ENCODE measurements around the gene LPP.

Gene LPP

DNA sequence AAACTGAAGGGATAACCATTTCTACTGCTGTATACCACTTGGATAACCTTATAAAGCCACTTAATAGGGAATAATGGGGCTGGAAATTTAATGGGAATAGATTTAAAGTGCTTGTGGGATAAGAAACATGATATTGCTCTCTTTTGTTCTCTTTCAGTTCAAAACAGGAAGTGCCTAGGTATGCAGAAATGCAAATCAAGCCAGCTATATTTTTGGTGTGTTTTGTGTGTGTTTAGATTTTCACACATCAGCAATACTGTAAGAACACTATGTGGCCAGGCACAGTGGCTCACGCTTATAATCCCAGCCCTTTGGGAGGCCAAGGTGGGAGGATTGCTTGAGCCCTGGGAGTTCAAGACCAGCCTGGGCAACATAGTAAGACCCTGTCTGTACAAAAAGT lies 575.5 kb downstream of the LPP start:
- Histone ChIP-seq H3K36me3 (replicated peaks; ENCODE audit: insufficient read depth, low read length) (no peaks in the 10 kb centered on the region), H3K9ac (ENCODE audit: low read length) (no peak overlapping the region), H3K9me3 (replicated peaks; ENCODE audit: insufficient read depth, low read length) (no peaks in the 10 kb centered on the region), H3K27ac (ENCODE audit: low read length) (no peak overlapping the region; the same call in 1 of the 2 replicates), H3K4me2 (ENCODE audit: low read depth, low read length) (peak overlapping the region; percentile 20), H3K4me1 (ENCODE audit: low read length) (peaks cover 21% of the 10 kb centered on the region), H3K27me3 (replicated peaks; ENCODE audit: insufficient read depth, low read length) (no peaks in the 10 kb centered on the region), H2AFZ (ENCODE audit: low read length) (no peak overlapping the region), H3K79me2 (ENCODE audit: low read length) (no peaks in the 10 kb centered on the region), H3K4me3 (ENCODE audit: low read length) (no peak overlapping the region), H3F3A (ENCODE audit: insufficient read depth, low read length) (no peaks in the 10 kb centered on the region), H4K20me1 (ENCODE audit: insufficient read depth, low read length) (no peaks in the 10 kb centered on the region), H3K9me2 (replicated peaks; ENCODE audit: insufficient read depth, low read length) (no peaks in the 10 kb centered on the region)
- TF ChIP-seq EZH2phosphoT487 (IDR thresholded peaks at IDR 0.05; ENCODE audit: low read length) (no peak), CTCF (IDR thresholded peaks at IDR 0.05; ENCODE audit: low read length) (no peak), EZH2 (optimal IDR thresholded peaks at IDR 0.05; ENCODE audit: low read depth, low read length) (no peak)
- DNase-seq = peak; percentile 81

DNA sequence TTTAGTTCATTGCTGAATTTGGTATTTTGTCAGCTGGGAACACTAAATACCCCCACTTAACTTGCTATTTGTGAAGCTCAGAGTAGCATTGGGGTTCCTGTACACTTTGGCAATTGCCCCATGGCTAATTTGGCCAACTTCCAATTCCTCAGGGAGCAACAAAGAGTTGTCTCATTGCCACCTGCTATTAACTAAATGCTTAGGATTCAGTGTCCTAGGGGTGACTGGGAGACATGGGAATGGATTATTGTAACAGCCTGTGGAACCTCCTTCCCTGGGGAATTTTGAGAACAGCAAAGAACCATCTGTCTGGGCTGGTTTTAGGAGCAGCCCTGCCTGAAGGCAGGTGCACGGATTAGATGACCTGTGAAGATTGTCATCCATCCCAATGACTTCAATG lies 580.4 kb downstream of the LPP start:
- Histone ChIP-seq H3K36me3 (replicated peaks; ENCODE audit: insufficient read depth, low read length) (no peaks in the 10 kb centered on the region), H3K4me3 (ENCODE audit: low read length) (no peak overlapping the region), H3K9me2 (replicated peaks; ENCODE audit: insufficient read depth, low read length) (no peaks in the 10 kb centered on the region), H3K9ac (ENCODE audit: low read length) (no peak overlapping the region), H2AFZ (ENCODE audit: low read length) (no peak overlapping the region), H3K79me2 (ENCODE audit: low read length) (no peaks in the 10 kb centered on the region), H3K4me2 (ENCODE audit: low read depth, low read length) (no peak overlapping the region), H3K9me3 (replicated peaks; ENCODE audit: insufficient read depth, low read length) (no peaks in the 10 kb centered on the region), H3F3A (ENCODE audit: insufficient read depth, low read length) (no peaks in the 10 kb centered on the region), H4K20me1 (ENCODE audit: insufficient read depth, low read length) (no peaks in the 10 kb centered on the region), H3K4me1 (ENCODE audit: low read length) (peaks cover 9% of the 10 kb centered on the region), H3K27me3 (replicated peaks; ENCODE audit: insufficient read depth, low read length) (no peaks in the 10 kb centered on the region), H3K27ac (ENCODE audit: low read length) (no peak overlapping the region)
- TF ChIP-seq EZH2phosphoT487 (IDR thresholded peaks at IDR 0.05; ENCODE audit: low read length) (no peak), EZH2 (optimal IDR thresholded peaks at IDR 0.05; ENCODE audit: low read depth, low read length) (no peak), CTCF (IDR thresholded peaks at IDR 0.05; ENCODE audit: low read length) (no peak)
- DNase-seq = no peak

DNA sequence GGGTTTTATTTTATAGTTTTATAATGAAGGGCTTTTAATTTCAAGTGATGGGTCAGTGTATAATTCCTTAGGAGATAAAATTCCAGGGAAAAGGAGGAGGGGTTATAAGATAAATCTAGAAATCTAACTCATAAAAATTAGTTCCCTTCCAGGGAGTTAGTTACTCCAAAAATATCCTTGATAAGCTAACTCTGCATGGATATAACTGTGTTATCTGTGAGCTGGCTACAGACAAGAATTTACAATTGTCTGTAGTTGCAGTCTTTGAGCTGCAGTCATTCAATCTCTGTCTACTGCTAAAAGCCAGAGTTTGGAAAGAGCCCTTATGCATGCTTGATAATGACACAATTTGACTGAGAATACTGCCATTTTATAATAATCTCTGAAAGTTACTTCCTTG lies 585.6 kb downstream of the LPP start:
- H4K20me1 ChIP-seq (ENCODE audit: insufficient read depth, low read length) = no peaks in the 10 kb centered on the region
- TF ChIP-seq CTCF (IDR thresholded peaks at IDR 0.05; ENCODE audit: low read length) = no peak
- no peak for TF ChIP-seq EZH2 (optimal IDR thresholded peaks at IDR 0.05; ENCODE audit: low read depth, low read length)
- TF ChIP-seq EZH2phosphoT487 (IDR thresholded peaks at IDR 0.05; ENCODE audit: low read length) = no peak
- no peaks in the 10 kb centered on the region for H3K36me3 ChIP-seq (replicated peaks; ENCODE audit: insufficient read depth, low read length)

More for the DNA sequence above, 585.6 kb downstream of the LPP start:
- no peaks in the 10 kb centered on the region for H3K79me2 ChIP-seq (ENCODE audit: low read length)
- no peaks in the 10 kb centered on the region for H3K4me1 ChIP-seq (ENCODE audit: low read length)
- no peaks in the 10 kb centered on the region for H3K9me3 ChIP-seq (replicated peaks; ENCODE audit: insufficient read depth, low read length)
- no peak overlapping the region for H3K27ac ChIP-seq (ENCODE audit: low read length)
- no peak overlapping the region for H3K9ac ChIP-seq (ENCODE audit: low read length)
- H3K4me3 ChIP-seq (ENCODE audit: low read length) = no peak overlapping the region
- no peaks in the 10 kb centered on the region for H3K9me2 ChIP-seq (replicated peaks; ENCODE audit: insufficient read depth, low read length)
- DNase-seq = no peak
- H3F3A ChIP-seq (ENCODE audit: insufficient read depth, low read length) = no peaks in the 10 kb centered on the region
- no peaks in the 10 kb centered on the region for H3K27me3 ChIP-seq (replicated peaks; ENCODE audit: insufficient read depth, low read length)
- no peak overlapping the region for H2AFZ ChIP-seq (ENCODE audit: low read length)
- no peak overlapping the region for H3K4me2 ChIP-seq (ENCODE audit: low read depth, low read length)

Data from MM.1S (cell line).